HFFc6 (cell line): Measurements from ENCODE around the gene NHSL2. TPM values are rescaled to one million over a fixed set of nuclear protein-coding genes. Genes with fewer than 3 reads are reported as not detected.

ENCODE experiments used
- DNase-seq: peaks from one replicate; pipeline ENCODE4 v3.0.0-alpha.2; 2018
- H3K27ac Mint-ChIP-seq: 2 replicates; pipeline ENCODE4 v1.8.0; 2020; ENCODE audit warnings: mild to moderate bottlenecking, mixed read lengths
- H3K27me3 Mint-ChIP-seq: 2 replicates; pipeline ENCODE4 v1.8.0; 2021; ENCODE audit warnings: mild to moderate bottlenecking, moderate library complexity, mixed read lengths; ENCODE audit not compliant: insufficient read depth
- H3K36me3 Mint-ChIP-seq: 2 replicates; pipeline ENCODE4 v1.8.0; 2021; ENCODE audit warnings: low read depth, mixed read lengths
- H3K4me1 Mint-ChIP-seq: 2 replicates; pipeline ENCODE4 v1.8.0; 2020; ENCODE audit warnings: low read depth, mixed read lengths
- H3K4me3 Mint-ChIP-seq: 2 replicates; pipeline ENCODE4 v1.8.0; 2020; ENCODE audit warnings: mild to moderate bottlenecking, moderate library complexity, mixed read lengths
- H3K9me3 Mint-ChIP-seq: 2 replicates; pipeline ENCODE4 v1.8.0; 2020; ENCODE audit warnings: mild to moderate bottlenecking, mixed read lengths
- total RNA-seq, 6 experiments: library from RNA; stranded (reverse); fragmentation: NEBNext Ultra II Directional; extraction: Animal tissue kit (Norgen Biotek cat#: 25700); gene quantifications; 2 replicates in 1 of 6; 3 replicates in 5 of 6; pipeline ENCODE4 v1.2.3, GENCODE V29; 2021
- TF ChIP-seq, protein P1 (sequence below): fragments of 200-600 bp; sonication (generic); IDR thresholded peaks from 2 replicates; pipeline ENCODE4 v1.5.0; 2021; ENCODE audit warnings: antibody characterized with exemption, mild to moderate bottlenecking

The NHSL2 gene
- total RNA-seq, 6 experiments from 2014 or later: 0.28 to 1.1 (median 0.52) TPM

DNA sequence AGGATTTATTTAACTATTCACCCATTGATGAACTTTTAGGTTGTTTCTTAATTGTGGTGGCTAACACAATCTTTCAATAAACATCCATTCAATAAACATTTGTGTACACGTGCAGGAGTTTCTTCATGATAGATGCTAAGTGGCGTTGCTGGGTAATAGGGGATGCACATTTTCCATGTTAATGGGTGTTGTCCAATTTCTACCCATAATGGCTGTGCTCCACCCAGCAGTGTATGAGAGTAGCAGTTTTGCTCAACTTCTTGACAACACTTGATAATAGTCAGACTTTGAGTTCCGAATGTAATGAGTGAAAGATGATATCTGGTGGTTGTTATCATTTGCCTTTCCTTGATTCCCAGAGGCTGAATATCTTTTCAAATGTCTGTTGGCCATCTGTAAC, 104.7 kb downstream of the NHSL2 start:
- H3K4me3 Mint-ChIP-seq: no peak overlapping the region
- peaks cover 5% of the 10 kb centered on the region; the same call in 1 of the 2 replicates for H3K4me1 Mint-ChIP-seq
- H3K27ac Mint-ChIP-seq: no peak overlapping the region
- H3K9me3 Mint-ChIP-seq: no peaks in the 10 kb centered on the region
- H3K36me3 Mint-ChIP-seq: no peaks in the 10 kb centered on the region
- TF ChIP-seq, protein P1, sequence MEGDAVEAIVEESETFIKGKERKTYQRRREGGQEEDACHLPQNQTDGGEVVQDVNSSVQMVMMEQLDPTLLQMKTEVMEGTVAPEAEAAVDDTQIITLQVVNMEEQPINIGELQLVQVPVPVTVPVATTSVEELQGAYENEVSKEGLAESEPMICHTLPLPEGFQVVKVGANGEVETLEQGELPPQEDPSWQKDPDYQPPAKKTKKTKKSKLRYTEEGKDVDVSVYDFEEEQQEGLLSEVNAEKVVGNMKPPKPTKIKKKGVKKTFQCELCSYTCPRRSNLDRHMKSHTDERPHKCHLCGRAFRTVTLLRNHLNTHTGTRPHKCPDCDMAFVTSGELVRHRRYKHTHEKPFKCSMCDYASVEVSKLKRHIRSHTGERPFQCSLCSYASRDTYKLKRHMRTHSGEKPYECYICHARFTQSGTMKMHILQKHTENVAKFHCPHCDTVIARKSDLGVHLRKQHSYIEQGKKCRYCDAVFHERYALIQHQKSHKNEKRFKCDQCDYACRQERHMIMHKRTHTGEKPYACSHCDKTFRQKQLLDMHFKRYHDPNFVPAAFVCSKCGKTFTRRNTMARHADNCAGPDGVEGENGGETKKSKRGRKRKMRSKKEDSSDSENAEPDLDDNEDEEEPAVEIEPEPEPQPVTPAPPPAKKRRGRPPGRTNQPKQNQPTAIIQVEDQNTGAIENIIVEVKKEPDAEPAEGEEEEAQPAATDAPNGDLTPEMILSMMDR: no peak
- no peak for DNase-seq
- peaks cover 8% of the 10 kb centered on the region for H3K27me3 Mint-ChIP-seq

DNA sequence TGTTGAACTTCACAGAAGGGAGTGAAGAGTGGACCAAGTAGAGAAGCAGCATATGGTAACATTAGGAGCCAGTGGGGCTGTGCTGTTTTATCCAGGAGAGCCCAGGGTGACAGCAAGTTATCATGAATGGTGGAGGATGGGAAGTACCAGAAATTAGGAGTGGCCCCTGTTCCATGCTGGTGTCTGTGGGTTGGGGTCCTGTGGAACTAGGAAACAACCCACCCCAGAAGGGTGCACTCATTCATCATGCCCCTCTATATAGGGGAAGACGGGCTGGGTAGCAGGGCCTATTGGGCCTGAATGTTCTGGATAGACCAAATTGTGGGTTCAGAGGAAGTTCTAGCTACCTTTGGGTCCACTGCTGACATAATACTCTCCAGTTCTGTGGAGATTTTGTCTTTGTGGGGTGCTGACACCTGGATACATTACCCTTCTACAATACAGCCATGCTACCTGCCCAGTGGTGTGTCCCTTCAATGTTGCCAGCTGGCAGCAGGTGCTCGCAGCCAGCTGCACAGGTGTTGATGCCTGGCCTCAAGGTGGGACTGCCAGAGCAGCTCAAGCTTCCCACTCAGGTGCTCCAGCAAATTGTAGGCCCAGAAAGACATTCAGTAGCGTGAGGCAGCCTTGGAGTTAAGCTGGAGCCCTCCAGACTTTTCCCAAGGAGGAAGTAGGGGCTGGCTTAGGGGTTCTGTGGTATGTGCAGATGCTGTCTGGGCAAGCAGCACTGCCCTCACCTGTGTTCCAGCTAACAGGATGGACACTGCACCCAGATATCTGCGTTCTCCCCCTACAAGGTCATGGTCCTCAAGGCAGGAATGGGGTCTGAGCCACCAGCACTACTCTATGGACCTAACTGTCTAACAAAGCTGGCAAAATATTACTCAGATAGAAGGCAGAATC, 106.5 kb downstream of the NHSL2 start:
- Mint-ChIP-seq H3K9me3 (no peaks in the 10 kb centered on the region), H3K4me3 (no peak overlapping the region), H3K36me3 (no peaks in the 10 kb centered on the region), H3K27ac (no peak overlapping the region), H3K4me1 (peaks cover 5% of the 10 kb centered on the region; the same call in 1 of the 2 replicates), H3K27me3 (peaks cover 9% of the 10 kb centered on the region)
- TF ChIP-seq, protein P1: no peak
- no peak for DNase-seq

DNA sequence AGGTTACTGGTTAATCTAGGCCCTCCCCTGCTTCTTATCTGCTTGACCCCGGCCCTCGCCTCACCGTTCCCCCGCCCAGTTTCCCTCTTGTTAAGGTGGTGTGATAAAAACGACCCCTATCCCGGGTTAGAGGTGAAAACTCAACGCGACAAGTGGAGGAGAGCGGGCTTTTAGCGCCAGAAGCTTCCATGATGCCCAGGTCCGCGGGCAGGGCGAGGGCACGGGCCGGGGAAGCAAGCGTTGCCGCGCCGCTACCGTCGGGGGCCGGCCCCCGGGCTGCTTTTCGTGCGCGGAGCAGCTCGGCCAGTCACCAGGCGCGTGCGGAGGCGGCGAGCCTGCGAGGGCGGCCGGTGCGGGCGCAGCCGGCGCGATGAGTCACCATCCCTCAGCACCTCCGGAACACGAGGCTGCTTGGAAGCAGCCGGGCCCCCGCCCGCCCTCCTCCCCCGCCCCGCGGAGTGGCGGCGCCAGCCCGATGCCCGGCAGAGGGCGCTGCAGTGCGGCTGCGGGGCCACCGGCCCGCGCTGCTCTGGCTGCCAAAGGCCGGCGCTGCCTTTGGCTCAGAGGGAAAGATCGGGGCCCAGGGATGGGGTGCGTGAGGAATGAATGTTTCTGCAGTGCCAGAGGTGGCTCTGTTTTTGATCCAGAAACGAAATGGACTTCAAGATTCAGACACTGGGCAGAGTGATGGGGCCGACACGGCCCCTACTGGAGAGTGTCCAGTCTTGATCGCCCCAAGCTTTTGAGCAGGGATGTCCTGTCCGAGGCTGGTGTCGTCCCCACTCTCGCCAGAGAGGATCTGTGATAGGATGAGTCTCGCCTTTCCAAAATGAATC, 107.8 kb downstream of the NHSL2 start:
- H3K4me3 Mint-ChIP-seq: peak overlapping the region; percentile 41; the same call in 1 of the 2 replicates

DNA sequence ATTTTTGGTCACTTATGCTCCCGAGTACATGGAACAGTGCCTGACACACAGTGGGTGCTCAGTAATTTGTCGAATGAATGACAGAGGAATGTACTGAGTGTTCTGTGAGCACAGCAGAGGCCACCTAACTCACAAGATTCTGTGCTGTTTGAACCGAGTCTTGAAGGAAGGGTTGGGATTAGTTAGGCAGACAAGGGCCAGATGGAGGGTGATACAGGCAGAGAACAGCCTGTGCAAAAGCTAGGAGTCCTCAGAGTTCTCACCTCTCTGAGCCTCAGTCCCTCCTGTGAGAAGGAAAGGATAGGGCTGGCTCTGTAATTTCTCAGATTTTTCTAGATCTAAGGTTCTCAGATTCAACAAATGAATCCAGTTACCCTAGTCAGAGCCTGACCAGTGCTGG, 108.8 kb downstream of the NHSL2 start:
- H3K27me3 Mint-ChIP-seq: peaks cover 9% of the 10 kb centered on the region
- no peak overlapping the region for H3K27ac Mint-ChIP-seq
- no peak for DNase-seq
- TF ChIP-seq, protein P1: no peak
- H3K9me3 Mint-ChIP-seq: no peaks in the 10 kb centered on the region
- H3K4me1 Mint-ChIP-seq: peaks cover 5% of the 10 kb centered on the region; the same call in 1 of the 2 replicates
- H3K4me3 Mint-ChIP-seq: no peak overlapping the region
- H3K36me3 Mint-ChIP-seq: no peaks in the 10 kb centered on the region

More for the DNA sequence above, 107.8 kb downstream of the NHSL2 start:
- Mint-ChIP-seq H3K9me3 (no peaks in the 10 kb centered on the region), H3K36me3 (no peaks in the 10 kb centered on the region), H3K4me1 (peaks cover 5% of the 10 kb centered on the region; the same call in 1 of the 2 replicates), H3K27me3 (peaks cover 9% of the 10 kb centered on the region), H3K27ac (no peak overlapping the region)
- DNase-seq: peak; percentile 82
- TF ChIP-seq, protein P1: peak; percentile 89

DNA sequence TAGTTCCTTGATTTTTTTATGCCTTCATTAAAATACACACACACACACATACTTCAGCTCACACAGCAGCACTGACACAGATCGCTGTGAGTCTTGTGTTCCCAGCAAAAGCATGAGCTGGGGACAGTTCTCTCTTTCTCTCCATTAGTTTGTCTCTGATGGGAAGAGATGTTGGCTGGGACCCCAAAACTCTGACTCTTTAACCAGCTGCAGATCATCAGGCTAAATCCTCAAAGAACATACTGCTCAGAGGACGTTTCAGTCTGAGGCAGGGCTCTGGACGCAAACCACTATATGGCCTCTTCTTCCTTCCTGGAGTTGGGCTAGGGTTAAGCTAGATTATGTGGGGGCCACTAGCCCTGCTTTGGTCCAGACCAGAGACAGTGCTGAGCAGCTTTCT, 109.6 kb downstream of the NHSL2 start:
- H3K27ac Mint-ChIP-seq: no peak overlapping the region
- no peaks in the 10 kb centered on the region for H3K36me3 Mint-ChIP-seq
- H3K4me3 Mint-ChIP-seq: no peak overlapping the region
- DNase-seq: no peak
- H3K27me3 Mint-ChIP-seq: peaks cover 6% of the 10 kb centered on the region
- no peaks in the 10 kb centered on the region for H3K9me3 Mint-ChIP-seq
- peaks cover 5% of the 10 kb centered on the region; the same call in 1 of the 2 replicates for H3K4me1 Mint-ChIP-seq
- TF ChIP-seq, protein P1: no peak
